ENCODE measurements around the gene MRPL17. TPM values are rescaled to one million over a fixed set of nuclear protein-coding genes. Genes with fewer than 3 reads are reported as not detected.

The MRPL17 gene
- total and polyA plus RNA-seq, 9 of the 15 experiments (the other 6 are each of a cell fraction or from before 2014, with no cell fraction given) = 33.9 to 81.6 (median 43.9) TPM

GRCh38 chr11:6664551-6664950, 18.6 kb downstream of the MRPL17 start:
- no peaks in the 10 kb centered on the region for H3K9me1 ChIP-seq (ENCODE audit: control insufficient read depth, insufficient read depth, low read length)
- H4K20me1 ChIP-seq (replicated peaks; ENCODE audit: control insufficient read depth, insufficient read depth, low read length) = no peaks in the 10 kb centered on the region
- in situ Hi-C loops (cut with MboI) = no loop called here
- H3K79me2 ChIP-seq (ENCODE audit: control insufficient read depth, insufficient read depth, low read length) = no peaks in the 10 kb centered on the region
- no peak overlapping the region for H3K27ac ChIP-seq (ENCODE audit: extremely low read depth, low read depth, low read length)
- no peak for ATAC-seq
- DNase-seq (ENCODE audit: extremely low read depth in 1 of 4, low spot score in 3 of 4) = no peak
- H3K4me3 ChIP-seq = no peak overlapping the region
- no peak overlapping the region for H3K9ac ChIP-seq (ENCODE audit: insufficient read depth in 1 of 2, low read depth in 2 of 2, low read length in 2 of 2)
- BruUV-seq (replicated peaks) = no TSS peak
- intact Hi-C loops (cut with micrococcal nuclease) = no loop called here
- CTCF ChIA-PET (ENCODE audit: low intra/inter-chr PET ratio) = interaction anchor here (0.7 kb wide), 1 partner anchor 133 kb away, joined by 3 read pairs; no protein-coding TSS in a partner anchor
- H3K27me3 ChIP-seq (ENCODE audit: control insufficient read depth in 2 of 2, insufficient read depth in 2 of 2, low read length in 2 of 2) = no peaks in the 10 kb centered on the region
- POLR2A ChIA-PET = no interaction called here
- WGBS (ENCODE audit: insufficient coverage, low coverage, missing lambda C conversion rate) = 0% methylated on average over 1 of the region's 1 CpG
- no peak for FAIRE-seq
- H3K36me3 ChIP-seq (ENCODE audit: control insufficient read depth, insufficient read depth, low read length) = no peaks in the 10 kb centered on the region
- peaks cover 0 to 5% of the 10 kb centered on the region in 2 experiments; a peak in 3 of 5 replicates for H3K4me1 ChIP-seq (replicated peaks in 1 of 2; ENCODE audit: control insufficient read depth in 2 of 2, insufficient read depth in 2 of 2, low read length in 2 of 2)
- H3K4me2 ChIP-seq (ENCODE audit: insufficient read depth, low read length) = no peak overlapping the region
- no peak overlapping the region for H2AFZ ChIP-seq (ENCODE audit: low read depth, low read length)
- no peaks in the 10 kb centered on the region for H3K9me3 ChIP-seq (replicated peaks; ENCODE audit: control insufficient read depth, insufficient read depth, low read depth, low read length)
- TF ChIP-seq ARID4B (CRISPR knock-in tag; IDR thresholded peaks at IDR 0.05) (no peak), ZC3H11A (IDR thresholded peaks at IDR 0.05; ENCODE audit: low read depth, low read length) (no peak), CBFA2T3 (IDR thresholded peaks at IDR 0.05) (no peak), ZNF134 (CRISPR knock-in tag; conservative IDR thresholded peaks at IDR 0.05) (no peak), CCNT2 (IDR thresholded peaks at IDR 0.05; ENCODE audit: borderline replicate concordance, extremely low read depth, insufficient read length, low read depth, low read length) (no peak), MEIS2 (IDR thresholded peaks at IDR 0.05; ENCODE audit: partially characterized antibody) (no peak), NFIC (IDR thresholded peaks at IDR 0.05) (no peak), BDP1 (IDR thresholded peaks at IDR 0.05; ENCODE audit: insufficient read depth, insufficient read length) (no peak), FOXA1 (IDR thresholded peaks at IDR 0.05; ENCODE audit: borderline replicate concordance) (no peak), NONO (IDR thresholded peaks at IDR 0.05; ENCODE audit: low read depth in 2 of 2, low read length in 1 of 2) (no peak), ZBTB1 (CRISPR knock-in tag; IDR thresholded peaks at IDR 0.05; ENCODE audit: borderline replicate concordance, low read depth) (no peak), RBM15 (IDR thresholded peaks at IDR 0.05; ENCODE audit: insufficient read depth, low read length) (no peak), ZNF277 (CRISPR knock-in tag; IDR thresholded peaks at IDR 0.05; ENCODE audit: borderline replicate concordance) (no peak), ZFP30 (CRISPR knock-in tag; IDR thresholded peaks at IDR 0.05; ENCODE audit: borderline replicate concordance) (no peak), MCM3 (IDR thresholded peaks at IDR 0.05) (no peak), KAT8 (IDR thresholded peaks at IDR 0.05; ENCODE audit: low read depth) (no peak), KDM1A (IDR thresholded peaks at IDR 0.05) (no peak)
- TF ChIP-seq, protein P1, sequence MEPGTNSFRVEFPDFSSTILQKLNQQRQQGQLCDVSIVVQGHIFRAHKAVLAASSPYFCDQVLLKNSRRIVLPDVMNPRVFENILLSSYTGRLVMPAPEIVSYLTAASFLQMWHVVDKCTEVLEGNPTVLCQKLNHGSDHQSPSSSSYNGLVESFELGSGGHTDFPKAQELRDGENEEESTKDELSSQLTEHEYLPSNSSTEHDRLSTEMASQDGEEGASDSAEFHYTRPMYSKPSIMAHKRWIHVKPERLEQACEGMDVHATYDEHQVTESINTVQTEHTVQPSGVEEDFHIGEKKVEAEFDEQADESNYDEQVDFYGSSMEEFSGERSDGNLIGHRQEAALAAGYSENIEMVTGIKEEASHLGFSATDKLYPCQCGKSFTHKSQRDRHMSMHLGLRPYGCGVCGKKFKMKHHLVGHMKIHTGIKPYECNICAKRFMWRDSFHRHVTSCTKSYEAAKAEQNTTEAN (CRISPR knock-in tag; IDR thresholded peaks at IDR 0.05) = no peak

All from K562 (cell line).